Upper lobe of left lung (tissue), 4 donors: ENCODE data around the gene ATP2B2.

ENCODE experiments used
- EP300 ChIP-seq, 4 donors: sonication (generic); formaldehyde crosslinking; IDR thresholded peaks; one replicate each; pipeline ENCODE4 v1.5.1; 2017; ENCODE audit warnings: antibody characterized with exemption in 4 of 4, control low read depth in 2 of 4
- POLR2A ChIP-seq, 4 donors: fragments of 450-650 bp; IDR thresholded peaks; one replicate each; pipeline ENCODE4 v1.5.1; 2016 to 2017; ENCODE audit warnings: antibody characterized with exemption in 4 of 4, mild to moderate bottlenecking in 2 of 4
- TF ChIP-seq, protein P1 (sequence below), 6 experiments: fragments of 450-650 bp in 4 of 6; fragments of 200-600 bp in 2 of 6; sonication (generic) in 2 of 6; IDR thresholded peaks; one replicate each; pipeline ENCODE4 v1.5.1; 2016 to 2019; ENCODE audit warnings: antibody characterized with exemption in 6 of 6

DNA sequence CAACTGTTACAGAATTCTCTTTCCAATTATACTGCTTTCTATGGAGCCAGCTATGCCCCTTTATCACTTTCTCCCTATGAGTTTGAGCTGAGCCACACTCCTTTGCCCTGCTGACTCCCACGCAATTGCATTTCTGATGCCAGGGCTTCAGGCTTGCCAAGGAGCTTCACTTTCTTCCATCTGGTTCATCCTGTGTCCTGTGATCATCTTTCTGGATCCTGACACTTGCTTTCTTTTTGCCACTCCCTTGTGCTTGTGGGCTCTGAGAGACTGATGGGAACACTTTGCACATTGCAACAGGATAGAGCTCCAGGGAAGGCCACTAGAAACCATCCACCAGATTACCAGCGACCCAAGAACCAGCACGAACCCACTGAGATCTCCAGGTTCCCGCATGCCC, 107.5 kb downstream of the ATP2B2 start:
- TF ChIP-seq, protein P1, sequence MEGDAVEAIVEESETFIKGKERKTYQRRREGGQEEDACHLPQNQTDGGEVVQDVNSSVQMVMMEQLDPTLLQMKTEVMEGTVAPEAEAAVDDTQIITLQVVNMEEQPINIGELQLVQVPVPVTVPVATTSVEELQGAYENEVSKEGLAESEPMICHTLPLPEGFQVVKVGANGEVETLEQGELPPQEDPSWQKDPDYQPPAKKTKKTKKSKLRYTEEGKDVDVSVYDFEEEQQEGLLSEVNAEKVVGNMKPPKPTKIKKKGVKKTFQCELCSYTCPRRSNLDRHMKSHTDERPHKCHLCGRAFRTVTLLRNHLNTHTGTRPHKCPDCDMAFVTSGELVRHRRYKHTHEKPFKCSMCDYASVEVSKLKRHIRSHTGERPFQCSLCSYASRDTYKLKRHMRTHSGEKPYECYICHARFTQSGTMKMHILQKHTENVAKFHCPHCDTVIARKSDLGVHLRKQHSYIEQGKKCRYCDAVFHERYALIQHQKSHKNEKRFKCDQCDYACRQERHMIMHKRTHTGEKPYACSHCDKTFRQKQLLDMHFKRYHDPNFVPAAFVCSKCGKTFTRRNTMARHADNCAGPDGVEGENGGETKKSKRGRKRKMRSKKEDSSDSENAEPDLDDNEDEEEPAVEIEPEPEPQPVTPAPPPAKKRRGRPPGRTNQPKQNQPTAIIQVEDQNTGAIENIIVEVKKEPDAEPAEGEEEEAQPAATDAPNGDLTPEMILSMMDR (IDR thresholded peaks at IDR 0.05), result no peak
- no peak for TF ChIP-seq EP300 (IDR thresholded peaks at IDR 0.05)
- TF ChIP-seq POLR2A (IDR thresholded peaks at IDR 0.05), result no peak
